Progenitor cell of endocrine pancreas (in vitro differentiated cells): ENCODE results near the gene LRMDA. TPM values are rescaled to one million over a fixed set of nuclear protein-coding genes. Genes with fewer than 3 reads are reported as not detected.

Experiments used
- DNase-seq: peaks from one replicate; pipeline ENCODE4 v3.0.0; 2021; ENCODE audit warnings: low spot score; ENCODE audit not compliant: unreplicated experiment
- H3K27ac Mint-ChIP-seq: 2 replicates; pipeline ENCODE4 v1.8.0; 2021; ENCODE audit warnings: mild to moderate bottlenecking, moderate library complexity, mixed read lengths
- H3K27me3 Mint-ChIP-seq: 2 replicates; pipeline ENCODE4 v1.8.0; 2021; ENCODE audit warnings: mixed read lengths
- H3K36me3 Mint-ChIP-seq: 2 replicates; pipeline ENCODE4 v1.8.0; 2022; ENCODE audit warnings: mixed read lengths; ENCODE audit not compliant: insufficient read depth
- H3K4me1 Mint-ChIP-seq: 2 replicates; pipeline ENCODE4 v1.8.0; 2021; ENCODE audit warnings: low read depth, mixed read lengths
- H3K4me3 Mint-ChIP-seq: 2 replicates; pipeline ENCODE4 v1.8.0; 2021; ENCODE audit warnings: low read depth, mild to moderate bottlenecking, moderate library complexity, mixed read lengths
- H3K9me3 Mint-ChIP-seq: 2 replicates; pipeline ENCODE4 v1.8.0; 2021; ENCODE audit warnings: low read depth, mixed read lengths
- CTCF ChIP-seq: fragments of 200-600 bp; sonication (generic); IDR thresholded peaks from one replicate; pipeline ENCODE4 v1.5.0; 2021; ENCODE audit warnings: antibody characterized with exemption, mild to moderate bottlenecking; ENCODE audit not compliant: unreplicated experiment
- total RNA-seq: library from RNA; stranded (reverse); gene quantifications from 2 replicates; pipeline ENCODE4 v1.2.1, GENCODE V29; 2021

LRMDA gene
- total RNA-seq, 1 donor from 2014 or later: 6.5 TPM

GRCh38 chr10:75418293-75418692, 13.1 kb upstream of the LRMDA start:
- H3K27me3 Mint-ChIP-seq: peaks cover 51% of the 10 kb centered on the region
- H3K9me3 Mint-ChIP-seq: no peaks in the 10 kb centered on the region
- H3K36me3 Mint-ChIP-seq: no peaks in the 10 kb centered on the region
- H3K4me3 Mint-ChIP-seq: no peak overlapping the region
- peaks cover 1% of the 10 kb centered on the region for H3K4me1 Mint-ChIP-seq
- no peak for DNase-seq
- H3K27ac Mint-ChIP-seq: no peak overlapping the region
- TF ChIP-seq CTCF: no peak

GRCh38 chr10:75418712-75419111, 12.7 kb upstream of the LRMDA start:
- peaks cover 1% of the 10 kb centered on the region for H3K4me1 Mint-ChIP-seq
- H3K4me3 Mint-ChIP-seq: no peak overlapping the region
- H3K9me3 Mint-ChIP-seq: no peaks in the 10 kb centered on the region
- no peak for DNase-seq
- peaks cover 51% of the 10 kb centered on the region for H3K27me3 Mint-ChIP-seq
- no peak overlapping the region for H3K27ac Mint-ChIP-seq
- no peaks in the 10 kb centered on the region for H3K36me3 Mint-ChIP-seq
- no peak for TF ChIP-seq CTCF

GRCh38 chr10:75422913-75423312, 8.5 kb upstream of the LRMDA start:
- no peak for DNase-seq
- Mint-ChIP-seq H3K4me1 (no peaks in the 10 kb centered on the region), H3K27ac (no peak overlapping the region), H3K36me3 (no peaks in the 10 kb centered on the region), H3K27me3 (peaks cover 23% of the 10 kb centered on the region), H3K9me3 (no peaks in the 10 kb centered on the region), H3K4me3 (no peak overlapping the region)
- no peak for TF ChIP-seq CTCF

- H3K27me3 Mint-ChIP-seq: peaks cover 14% of the 10 kb centered on the region
- DNase-seq: no peak
- H3K36me3 Mint-ChIP-seq: no peaks in the 10 kb centered on the region
- H3K9me3 Mint-ChIP-seq: no peaks in the 10 kb centered on the region
- H3K4me3 Mint-ChIP-seq: no peak overlapping the region
- no peak overlapping the region for H3K27ac Mint-ChIP-seq
- H3K4me1 Mint-ChIP-seq: peaks cover 12% of the 10 kb centered on the region
- no peak for TF ChIP-seq CTCF
Observed at GRCh38 chr10:75424571-75424970, 6.9 kb upstream of the LRMDA start.

- Mint-ChIP-seq H3K27ac (no peak overlapping the region), H3K9me3 (no peaks in the 10 kb centered on the region), H3K4me1 (peaks cover 21% of the 10 kb centered on the region), H3K4me3 (no peak overlapping the region), H3K36me3 (no peaks in the 10 kb centered on the region), H3K27me3 (peaks cover 9% of the 10 kb centered on the region)
- DNase-seq: no peak
- no peak for TF ChIP-seq CTCF
Observed at GRCh38 chr10:75425291-75426079, 5.9 kb upstream of the LRMDA start.
